GM23338 (cell line): ENCODE measurements around the gene C14orf119.

ENCODE experiments used
- CTCF ChIP-seq, 2 experiments: fragments of 200-600 bp in 1 of 2; sonication (generic) in 1 of 2; conservative IDR thresholded peaks; 2 replicates each; pipeline versions ENCODE4 v1.5.1 to v1.6.1; 2016 to 2017; ENCODE audit warnings: antibody characterized with exemption in 2 of 2, low read depth in 2 of 2, mild to moderate bottlenecking in 2 of 2, moderate library complexity in 1 of 2
- EZH2 ChIP-seq: fragments of 200-600 bp; sonication (generic); IDR thresholded peaks from one replicate; pipeline ENCODE4 v1.8.0; 2017; ENCODE audit warnings: antibody characterized with exemption, mild to moderate bottlenecking, low read depth; ENCODE audit not compliant: unreplicated experiment
- EZH2phosphoT487 ChIP-seq: fragments of 200-600 bp; sonication (generic); IDR thresholded peaks from one replicate; pipeline ENCODE4 v1.8.1; 2018; ENCODE audit warnings: antibody characterized with exemption; ENCODE audit not compliant: unreplicated experiment
- JUNB ChIP-seq: IDR thresholded peaks from one replicate; pipeline ENCODE4 v1.6.1; 2016; ENCODE audit warnings: antibody characterized with exemption; ENCODE audit not compliant: unreplicated experiment
- POLR2AphosphoS5 ChIP-seq: IDR thresholded peaks from 2 replicates; pipeline ENCODE4 v1.6.1; 2016; ENCODE audit warnings: antibody characterized with exemption, low read depth
- STAT1 ChIP-seq: IDR thresholded peaks from one replicate; pipeline ENCODE4 v1.6.1; 2016; ENCODE audit warnings: antibody characterized with exemption; ENCODE audit not compliant: unreplicated experiment
- ZNF114 ChIP-seq: fragments of 250-450 bp; sonication (Bioruptor Pico); IDR thresholded peaks from 2 replicates; pipeline ENCODE4 v1.5.0; 2020; ENCODE audit warnings: mild to moderate bottlenecking, moderate library complexity
- TF ChIP-seq, protein P1 (sequence below): IDR thresholded peaks from one replicate; pipeline ENCODE4 v1.6.1; 2018; ENCODE audit warnings: antibody characterized with exemption; ENCODE audit not compliant: unreplicated experiment
- TF ChIP-seq, protein P2 (sequence below): fragments of 250-450 bp; sonication (Bioruptor Pico); IDR thresholded peaks from 2 replicates; pipeline ENCODE4 v1.5.0; 2020; ENCODE audit warnings: mild to moderate bottlenecking, moderate library complexity

- TF ChIP-seq POLR2AphosphoS5 (no peak), CTCF (conservative IDR thresholded peaks at IDR 0.05; ENCODE audit: low read depth in 2 of 2) (no peak), EZH2 (no peak), JUNB (no peak), STAT1 (no peak), ZNF114 (CRISPR knock-in tag) (no peak), EZH2phosphoT487 (no peak)
- TF ChIP-seq, protein P1, sequence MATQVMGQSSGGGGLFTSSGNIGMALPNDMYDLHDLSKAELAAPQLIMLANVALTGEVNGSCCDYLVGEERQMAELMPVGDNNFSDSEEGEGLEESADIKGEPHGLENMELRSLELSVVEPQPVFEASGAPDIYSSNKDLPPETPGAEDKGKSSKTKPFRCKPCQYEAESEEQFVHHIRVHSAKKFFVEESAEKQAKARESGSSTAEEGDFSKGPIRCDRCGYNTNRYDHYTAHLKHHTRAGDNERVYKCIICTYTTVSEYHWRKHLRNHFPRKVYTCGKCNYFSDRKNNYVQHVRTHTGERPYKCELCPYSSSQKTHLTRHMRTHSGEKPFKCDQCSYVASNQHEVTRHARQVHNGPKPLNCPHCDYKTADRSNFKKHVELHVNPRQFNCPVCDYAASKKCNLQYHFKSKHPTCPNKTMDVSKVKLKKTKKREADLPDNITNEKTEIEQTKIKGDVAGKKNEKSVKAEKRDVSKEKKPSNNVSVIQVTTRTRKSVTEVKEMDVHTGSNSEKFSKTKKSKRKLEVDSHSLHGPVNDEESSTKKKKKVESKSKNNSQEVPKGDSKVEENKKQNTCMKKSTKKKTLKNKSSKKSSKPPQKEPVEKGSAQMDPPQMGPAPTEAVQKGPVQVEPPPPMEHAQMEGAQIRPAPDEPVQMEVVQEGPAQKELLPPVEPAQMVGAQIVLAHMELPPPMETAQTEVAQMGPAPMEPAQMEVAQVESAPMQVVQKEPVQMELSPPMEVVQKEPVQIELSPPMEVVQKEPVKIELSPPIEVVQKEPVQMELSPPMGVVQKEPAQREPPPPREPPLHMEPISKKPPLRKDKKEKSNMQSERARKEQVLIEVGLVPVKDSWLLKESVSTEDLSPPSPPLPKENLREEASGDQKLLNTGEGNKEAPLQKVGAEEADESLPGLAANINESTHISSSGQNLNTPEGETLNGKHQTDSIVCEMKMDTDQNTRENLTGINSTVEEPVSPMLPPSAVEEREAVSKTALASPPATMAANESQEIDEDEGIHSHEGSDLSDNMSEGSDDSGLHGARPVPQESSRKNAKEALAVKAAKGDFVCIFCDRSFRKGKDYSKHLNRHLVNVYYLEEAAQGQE, result no peak
- TF ChIP-seq, protein P2, sequence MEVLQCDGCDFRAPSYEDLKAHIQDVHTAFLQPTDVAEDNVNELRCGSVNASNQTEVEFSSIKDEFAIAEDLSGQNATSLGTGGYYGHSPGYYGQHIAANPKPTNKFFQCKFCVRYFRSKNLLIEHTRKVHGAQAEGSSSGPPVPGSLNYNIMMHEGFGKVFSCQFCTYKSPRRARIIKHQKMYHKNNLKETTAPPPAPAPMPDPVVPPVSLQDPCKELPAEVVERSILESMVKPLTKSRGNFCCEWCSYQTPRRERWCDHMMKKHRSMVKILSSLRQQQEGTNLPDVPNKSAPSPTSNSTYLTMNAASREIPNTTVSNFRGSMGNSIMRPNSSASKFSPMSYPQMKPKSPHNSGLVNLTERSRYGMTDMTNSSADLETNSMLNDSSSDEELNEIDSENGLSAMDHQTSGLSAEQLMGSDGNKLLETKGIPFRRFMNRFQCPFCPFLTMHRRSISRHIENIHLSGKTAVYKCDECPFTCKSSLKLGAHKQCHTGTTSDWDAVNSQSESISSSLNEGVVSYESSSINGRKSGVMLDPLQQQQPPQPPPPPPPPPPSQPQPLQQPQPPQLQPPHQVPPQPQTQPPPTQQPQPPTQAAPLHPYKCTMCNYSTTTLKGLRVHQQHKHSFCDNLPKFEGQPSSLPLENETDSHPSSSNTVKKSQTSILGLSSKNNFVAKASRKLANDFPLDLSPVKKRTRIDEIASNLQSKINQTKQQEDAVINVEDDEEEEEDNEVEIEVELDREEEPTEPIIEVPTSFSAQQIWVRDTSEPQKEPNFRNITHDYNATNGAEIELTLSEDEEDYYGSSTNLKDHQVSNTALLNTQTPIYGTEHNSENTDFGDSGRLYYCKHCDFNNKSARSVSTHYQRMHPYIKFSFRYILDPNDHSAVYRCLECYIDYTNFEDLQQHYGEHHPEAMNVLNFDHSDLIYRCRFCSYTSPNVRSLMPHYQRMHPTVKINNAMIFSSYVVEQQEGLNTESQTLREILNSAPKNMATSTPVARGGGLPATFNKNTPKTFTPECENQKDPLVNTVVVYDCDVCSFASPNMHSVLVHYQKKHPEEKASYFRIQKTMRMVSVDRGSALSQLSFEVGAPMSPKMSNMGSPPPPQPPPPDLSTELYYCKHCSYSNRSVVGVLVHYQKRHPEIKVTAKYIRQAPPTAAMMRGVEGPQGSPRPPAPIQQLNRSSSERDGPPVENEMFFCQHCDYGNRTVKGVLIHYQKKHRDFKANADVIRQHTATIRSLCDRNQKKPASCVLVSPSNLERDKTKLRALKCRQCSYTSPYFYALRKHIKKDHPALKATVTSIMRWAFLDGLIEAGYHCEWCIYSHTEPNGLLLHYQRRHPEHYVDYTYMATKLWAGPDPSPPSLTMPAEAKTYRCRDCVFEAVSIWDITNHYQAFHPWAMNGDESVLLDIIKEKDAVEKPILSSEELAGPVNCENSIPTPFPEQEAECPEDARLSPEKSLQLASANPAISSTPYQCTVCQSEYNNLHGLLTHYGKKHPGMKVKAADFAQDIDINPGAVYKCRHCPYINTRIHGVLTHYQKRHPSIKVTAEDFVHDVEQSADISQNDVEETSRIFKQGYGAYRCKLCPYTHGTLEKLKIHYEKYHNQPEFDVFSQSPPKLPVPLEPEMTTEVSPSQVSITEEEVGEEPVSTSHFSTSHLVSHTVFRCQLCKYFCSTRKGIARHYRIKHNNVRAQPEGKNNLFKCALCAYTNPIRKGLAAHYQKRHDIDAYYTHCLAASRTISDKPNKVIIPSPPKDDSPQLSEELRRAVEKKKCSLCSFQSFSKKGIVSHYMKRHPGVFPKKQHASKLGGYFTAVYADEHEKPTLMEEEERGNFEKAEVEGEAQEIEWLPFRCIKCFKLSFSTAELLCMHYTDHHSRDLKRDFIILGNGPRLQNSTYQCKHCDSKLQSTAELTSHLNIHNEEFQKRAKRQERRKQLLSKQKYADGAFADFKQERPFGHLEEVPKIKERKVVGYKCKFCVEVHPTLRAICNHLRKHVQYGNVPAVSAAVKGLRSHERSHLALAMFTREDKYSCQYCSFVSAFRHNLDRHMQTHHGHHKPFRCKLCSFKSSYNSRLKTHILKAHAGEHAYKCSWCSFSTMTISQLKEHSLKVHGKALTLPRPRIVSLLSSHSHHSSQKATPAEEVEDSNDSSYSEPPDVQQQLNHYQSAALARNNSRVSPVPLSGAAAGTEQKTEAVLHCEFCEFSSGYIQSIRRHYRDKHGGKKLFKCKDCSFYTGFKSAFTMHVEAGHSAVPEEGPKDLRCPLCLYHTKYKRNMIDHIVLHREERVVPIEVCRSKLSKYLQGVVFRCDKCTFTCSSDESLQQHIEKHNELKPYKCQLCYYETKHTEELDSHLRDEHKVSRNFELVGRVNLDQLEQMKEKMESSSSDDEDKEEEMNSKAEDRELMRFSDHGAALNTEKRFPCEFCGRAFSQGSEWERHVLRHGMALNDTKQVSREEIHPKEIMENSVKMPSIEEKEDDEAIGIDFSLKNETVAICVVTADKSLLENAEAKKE (CRISPR knock-in tag), result no peak
Measured at GRCh38 chr14:23047034-23047634, 48.2 kb upstream of the C14orf119 start.
